Epithelial cell of prostate (primary cell): ENCODE data around the gene FUT2.

ENCODE experiments used
- DNase-seq: peaks from one replicate; pipeline ENCODE4 v3.0.0-alpha.2; 2011; ENCODE audit warnings: low read depth, low spot score
- H3K27ac ChIP-seq: fragments of 450-650 bp; 2 replicates; pipeline ENCODE4 v1.5.1; 2017; ENCODE audit warnings: mild to moderate bottlenecking

FUT2 gene

GRCh38 chr19:48746110-48746509 lies 50.3 kb downstream of the FUT2 start:
- H3K27ac ChIP-seq = no peak overlapping the region
- DNase-seq = no peak

GRCh38 chr19:48746738-48747575 lies 51.2 kb downstream of the FUT2 start, which contains the start of gene IZUMO1:
Gene IZUMO1, minus strand, starts transcription at chr19:48746909. Its CDS starts 1,050 bp downstream, at chr19:48745859.
- no peak for DNase-seq
- H3K27ac ChIP-seq = no peak within 1 kb of the TSS

- no peak for DNase-seq
- no peak overlapping the region for H3K27ac ChIP-seq
Observed at GRCh38 chr19:48749571-48750198, 53.9 kb downstream of the FUT2 start.

- H3K27ac ChIP-seq = no peak overlapping the region
- DNase-seq = no peak
Observed at GRCh38 chr19:48750351-48750750, 54.6 kb downstream of the FUT2 start.

GRCh38 chr19:48750771-48751504 lies 55.2 kb downstream of the FUT2 start:
- DNase-seq = no peak
- H3K27ac ChIP-seq = no peak overlapping the region

- DNase-seq = no peak
- H3K27ac ChIP-seq = peak overlapping the region; percentile 78
Observed at GRCh38 chr19:48751845-48752495, 56.2 kb downstream of the FUT2 start.

GRCh38 chr19:48752496-48753365 lies 57.0 kb downstream of the FUT2 start, which contains the start of gene FUT1:
Gene FUT1, minus strand, starts transcription at chr19:48752641. Its CDS starts 1,360 bp downstream, at chr19:48751281.
- peak; percentile 60 for DNase-seq
- H3K27ac ChIP-seq = peak within 1 kb of the TSS; percentile 78

- DNase-seq = no peak
- H3K27ac ChIP-seq = peak within 1 kb of the TSS; percentile 4
Observed at GRCh38 chr19:48755084-48755641, 59.4 kb downstream of the FUT2 start, which contains the start of gene FGF21. Gene FGF21, plus strand, starts transcription at chr19:48755524. Its CDS starts 713 bp downstream, at chr19:48756237.
